ENCODE results near the gene BRAP.
"Not testable (repeated sequence)": the region's sequence is repeated elsewhere in the genome, so short reads cannot be mapped to it uniquely, and the experiment has no call there.

Gene BRAP

GRCh38 chr12:111600205-111600642, 85.5 kb downstream of the BRAP start:
- H3K4me3 ChIP-seq (ENCODE audit: low read depth in 1 of 5, low read length in 5 of 5), result peak overlapping the region; percentile 73 to 91 (median 89)
- no peaks in the 10 kb centered on the region for H3K36me3 ChIP-seq (ENCODE audit: control insufficient read depth in 5 of 5, insufficient read depth in 5 of 5, low read length in 5 of 5)
- no peaks in the 10 kb centered on the region for H3K27me3 ChIP-seq (ENCODE audit: control insufficient read depth in 5 of 5, insufficient read depth in 4 of 5, low read length in 5 of 5)
- H3K9me3 ChIP-seq (ENCODE audit: control insufficient read depth in 5 of 5, low read length in 5 of 5), result no peaks in the 10 kb centered on the region
- H3K27ac ChIP-seq (ENCODE audit: low read depth, low read length), result peak overlapping the region; percentile 92
- H3K4me1 ChIP-seq (ENCODE audit: control insufficient read depth in 5 of 5, insufficient read depth in 5 of 5, low read length in 5 of 5), result peaks cover 5 to 38% (median 33%) of the 10 kb centered on the region in 5 donors
- H3K9ac ChIP-seq (ENCODE audit: low read length in 5 of 5), result peak overlapping the region; percentile 16 to 89 (median 82)

- no peaks in the 10 kb centered on the region for H3K9me3 ChIP-seq (ENCODE audit: control insufficient read depth in 5 of 5, low read length in 5 of 5)
- H3K9ac ChIP-seq (ENCODE audit: low read length in 5 of 5), result peak overlapping the region; percentile 68 to 89 (median 82)
- peak overlapping the region; percentile 92 for H3K27ac ChIP-seq (ENCODE audit: low read depth, low read length)
- no peaks in the 10 kb centered on the region for H3K36me3 ChIP-seq (ENCODE audit: control insufficient read depth in 5 of 5, insufficient read depth in 5 of 5, low read length in 5 of 5)
- peaks cover 5 to 44% (median 39%) of the 10 kb centered on the region in 5 donors for H3K4me1 ChIP-seq (ENCODE audit: control insufficient read depth in 5 of 5, insufficient read depth in 5 of 5, low read length in 5 of 5)
- peak overlapping the region; percentile 73 to 91 (median 89) for H3K4me3 ChIP-seq (ENCODE audit: low read depth in 1 of 5, low read length in 5 of 5)
- H3K27me3 ChIP-seq (ENCODE audit: control insufficient read depth in 5 of 5, insufficient read depth in 4 of 5, low read length in 5 of 5), result no peaks in the 10 kb centered on the region
Measured at GRCh38 chr12:111599453-111600204, 86.1 kb downstream of the BRAP start.

- no peaks in the 10 kb centered on the region for H3K9me3 ChIP-seq (ENCODE audit: control insufficient read depth in 5 of 5, low read length in 5 of 5)
Measured at GRCh38 chr12:111598637-111599452, 86.9 kb downstream of the BRAP start, which contains the start of gene ATXN2. ATXN2 (minus strand) TSS chr12:111599315; CDS start chr12:111599034, 281 bp downstream.

GRCh38 chr12:111597831-111598636, 87.7 kb downstream of the BRAP start:
- Histone ChIP-seq H3K27me3 (ENCODE audit: control insufficient read depth in 5 of 5, insufficient read depth in 4 of 5, low read length in 5 of 5) (no peaks in the 10 kb centered on the region), H3K4me3 (ENCODE audit: low read depth in 1 of 5, low read length in 5 of 5) (peak overlapping the region; percentile 83 to 91 (median 88)), H3K4me1 (ENCODE audit: control insufficient read depth in 5 of 5, insufficient read depth in 5 of 5, low read length in 5 of 5) (peaks cover 6 to 53% (median 45%) of the 10 kb centered on the region in 5 donors), H3K9ac (ENCODE audit: low read length in 5 of 5) (peak overlapping the region; percentile 77 to 94 (median 89)), H3K36me3 (ENCODE audit: control insufficient read depth in 5 of 5, insufficient read depth in 5 of 5, low read length in 5 of 5) (no peaks in the 10 kb centered on the region), H3K27ac (ENCODE audit: low read depth, low read length) (peak overlapping the region; percentile 95), H3K9me3 (ENCODE audit: control insufficient read depth in 5 of 5, low read length in 5 of 5) (no peaks in the 10 kb centered on the region)

More at GRCh38 chr12:111598637-111599452, 86.9 kb downstream of the BRAP start, which contains the start of gene ATXN2:
- H3K27ac ChIP-seq (ENCODE audit: low read depth, low read length), result peak within 1 kb of the TSS; percentile 95
- peaks cover 6 to 50% (median 45%) of the 10 kb centered on the region in 5 donors for H3K4me1 ChIP-seq (ENCODE audit: control insufficient read depth in 5 of 5, insufficient read depth in 5 of 5, low read length in 5 of 5)
- H3K36me3 ChIP-seq (ENCODE audit: control insufficient read depth in 5 of 5, insufficient read depth in 5 of 5, low read length in 5 of 5), result no peaks in the 10 kb centered on the region
- peak within 1 kb of the TSS; percentile 88 to 91 (median 90) for H3K4me3 ChIP-seq (ENCODE audit: low read depth in 1 of 5, low read length in 5 of 5)
- peak within 1 kb of the TSS; percentile 68 to 94 (median 89) for H3K9ac ChIP-seq (ENCODE audit: low read length in 5 of 5)
- H3K27me3 ChIP-seq (ENCODE audit: control insufficient read depth in 5 of 5, insufficient read depth in 4 of 5, low read length in 5 of 5), result no peaks in the 10 kb centered on the region

- Histone ChIP-seq H3K27me3 (ENCODE audit: control insufficient read depth in 5 of 5, insufficient read depth in 4 of 5, low read length in 5 of 5) (no peaks in the 10 kb centered on the region), H3K9ac (ENCODE audit: low read length in 5 of 5) (peak overlapping the region; percentile 77 to 94 (median 89)), H3K36me3 (ENCODE audit: control insufficient read depth in 5 of 5, insufficient read depth in 5 of 5, low read length in 5 of 5) (no peaks in the 10 kb centered on the region), H3K4me1 (ENCODE audit: control insufficient read depth in 5 of 5, insufficient read depth in 5 of 5, low read length in 5 of 5) (peaks cover 6 to 53% (median 45%) of the 10 kb centered on the region in 5 donors), H3K27ac (ENCODE audit: low read depth, low read length) (peak overlapping the region; percentile 95), H3K4me3 (ENCODE audit: low read depth in 1 of 5, low read length in 5 of 5) (peak overlapping the region; percentile 83 to 91 (median 88)), H3K9me3 (ENCODE audit: control insufficient read depth in 5 of 5, low read length in 5 of 5) (no peaks in the 10 kb centered on the region)
Measured at GRCh38 chr12:111596985-111597830, 88.5 kb downstream of the BRAP start.

GRCh38 chr12:111595341-111595835, 90.4 kb downstream of the BRAP start:
- not testable (repeated sequence) for H3K4me3 ChIP-seq (ENCODE audit: low read depth in 1 of 5, low read length in 5 of 5); H3K9ac ChIP-seq (ENCODE audit: low read length in 5 of 5); H3K27me3 ChIP-seq (ENCODE audit: control insufficient read depth in 5 of 5, insufficient read depth in 4 of 5, low read length in 5 of 5); H3K9me3 ChIP-seq (ENCODE audit: control insufficient read depth in 5 of 5, low read length in 5 of 5); H3K36me3 ChIP-seq (ENCODE audit: control insufficient read depth in 5 of 5, insufficient read depth in 5 of 5, low read length in 5 of 5)
- Histone ChIP-seq H3K27ac (ENCODE audit: low read depth, low read length) (peak overlapping the region; percentile 41), H3K4me1 (ENCODE audit: control insufficient read depth in 5 of 5, insufficient read depth in 5 of 5, low read length in 5 of 5) (peaks cover 6 to 53% (median 45%) of the 10 kb centered on the region in 5 donors)
